ENCODE measurements around the gene BICD2.

BICD2 gene

GRCh38 chr9:92685022-92685421, 79.6 kb downstream of the BICD2 start:
- Histone ChIP-seq H3K4me1 (ENCODE audit: control insufficient read depth in 2 of 2, insufficient read depth in 1 of 2, low read depth in 1 of 2, low read length in 2 of 2) (peaks cover 0 to 2% of the 10 kb centered on the region in 2 donors), H3K4me3 (ENCODE audit: low read length in 2 of 2) (no peak overlapping the region), H3K9me3 (replicated peaks in 1 of 2; ENCODE audit: control insufficient read depth in 2 of 2, insufficient read depth in 1 of 2, low read depth in 1 of 2, low read length in 2 of 2) (peaks cover 0 to 2% of the 10 kb centered on the region in 2 donors), H2AFZ (ENCODE audit: low read length) (no peak overlapping the region), H2AK5ac (ENCODE audit: low read depth, low read length) (no peak overlapping the region), H3K27me3 (ENCODE audit: control insufficient read depth in 3 of 3, insufficient read depth in 3 of 3, low read depth in 1 of 3, low read length in 3 of 3) (no peaks in the 10 kb centered on the region), H3K9ac (ENCODE audit: low read depth, low read length, poor library complexity) (no peak overlapping the region), H2BK120ac (ENCODE audit: low read depth, low read length) (no peak overlapping the region), H3K4me2 (ENCODE audit: insufficient read depth, low read length, poor library complexity, severe bottlenecking) (no peak overlapping the region), H3K4ac (ENCODE audit: low read length) (no peak overlapping the region), H3K14ac (ENCODE audit: low read length) (no peak overlapping the region), H3K36me3 (replicated peaks in 1 of 2; ENCODE audit: control insufficient read depth in 2 of 2, insufficient read depth in 2 of 2, low read length in 2 of 2) (no peaks in the 10 kb centered on the region), H3K23ac (ENCODE audit: low read depth, low read length, poor library complexity) (no peak overlapping the region), H3K18ac (ENCODE audit: low read length) (no peak overlapping the region), H3K27ac (replicated peaks; ENCODE audit: low read length) (no peak overlapping the region), H3K79me1 (ENCODE audit: low read depth, low read length) (no peaks in the 10 kb centered on the region), H4K91ac (ENCODE audit: low read depth, low read length, poor library complexity) (no peak overlapping the region), H2BK5ac (ENCODE audit: low read length) (no peak overlapping the region), H4K8ac (ENCODE audit: low read depth, low read length) (no peak overlapping the region), H2BK12ac (ENCODE audit: low read length) (no peak overlapping the region), H2BK15ac (ENCODE audit: low read length) (no peak overlapping the region)
- no peak for DNase-seq (ENCODE audit: low spot score)
- no CpG with 5 or more reads among the region's 5 CpGs for WGBS, 2 donors (ENCODE audit: extremely low coverage in 2 of 2, insufficient read length in 2 of 2, insufficient replicate concordance in 1 of 2)

- H3K18ac ChIP-seq (ENCODE audit: low read length): no peak overlapping the region
- H2BK12ac ChIP-seq (ENCODE audit: low read length): no peak overlapping the region
- no peak overlapping the region for H3K23ac ChIP-seq (ENCODE audit: low read depth, low read length, poor library complexity)
- H3K27me3 ChIP-seq (ENCODE audit: control insufficient read depth in 3 of 3, insufficient read depth in 3 of 3, low read depth in 1 of 3, low read length in 3 of 3): no peaks in the 10 kb centered on the region
- H4K91ac ChIP-seq (ENCODE audit: low read depth, low read length, poor library complexity): no peak overlapping the region
- H2BK120ac ChIP-seq (ENCODE audit: low read depth, low read length): no peak overlapping the region
- no peak for DNase-seq (ENCODE audit: low spot score)
- H2AK5ac ChIP-seq (ENCODE audit: low read depth, low read length): no peak overlapping the region
- no peak overlapping the region for H3K14ac ChIP-seq (ENCODE audit: low read length)
- H3K36me3 ChIP-seq (replicated peaks in 1 of 2; ENCODE audit: control insufficient read depth in 2 of 2, insufficient read depth in 2 of 2, low read length in 2 of 2): no peaks in the 10 kb centered on the region
- H2BK15ac ChIP-seq (ENCODE audit: low read length): no peak overlapping the region
- no peak overlapping the region for H4K8ac ChIP-seq (ENCODE audit: low read depth, low read length)
- H2BK5ac ChIP-seq (ENCODE audit: low read length): no peak overlapping the region
- H3K4me3 ChIP-seq (ENCODE audit: low read length in 2 of 2): no peak overlapping the region
- H3K79me1 ChIP-seq (ENCODE audit: low read depth, low read length): no peaks in the 10 kb centered on the region
- no peak overlapping the region for H3K4me2 ChIP-seq (ENCODE audit: insufficient read depth, low read length, poor library complexity, severe bottlenecking)
- H2AFZ ChIP-seq (ENCODE audit: low read length): no peak overlapping the region
- H3K4me1 ChIP-seq (ENCODE audit: control insufficient read depth in 2 of 2, insufficient read depth in 1 of 2, low read depth in 1 of 2, low read length in 2 of 2): peaks cover 0 to 2% of the 10 kb centered on the region in 2 donors
- no peaks in the 10 kb centered on the region for H3K9me3 ChIP-seq (replicated peaks in 1 of 2; ENCODE audit: control insufficient read depth in 2 of 2, insufficient read depth in 1 of 2, low read depth in 1 of 2, low read length in 2 of 2)
- H3K9ac ChIP-seq (ENCODE audit: low read depth, low read length, poor library complexity): no peak overlapping the region
- H3K27ac ChIP-seq (replicated peaks; ENCODE audit: low read length): no peak overlapping the region
- H3K4ac ChIP-seq (ENCODE audit: low read length): no peak overlapping the region
- no CpG with 5 or more reads among the region's 8 CpGs for WGBS, 2 donors (ENCODE audit: extremely low coverage in 2 of 2, insufficient read length in 2 of 2, insufficient replicate concordance in 1 of 2)
These were observed 82.4 kb downstream of the BICD2 start for GRCh38 chr9:92682269-92682668.

- no peak overlapping the region for H3K9ac ChIP-seq (ENCODE audit: low read depth, low read length, poor library complexity)
- WGBS, 2 donors (ENCODE audit: extremely low coverage in 2 of 2, insufficient read length in 2 of 2, insufficient replicate concordance in 1 of 2): no CpG with 5 or more reads among the region's 12 CpGs
These were observed 84.2 kb downstream of the BICD2 start for GRCh38 chr9:92680166-92681119.

GRCh38 chr9:92679413-92680165, 85.0 kb downstream of the BICD2 start:
- no CpG with 5 or more reads among the region's 14 CpGs for WGBS, 2 donors (ENCODE audit: extremely low coverage in 2 of 2, insufficient read length in 2 of 2, insufficient replicate concordance in 1 of 2)
- Histone ChIP-seq H3K4me1 (ENCODE audit: control insufficient read depth in 2 of 2, insufficient read depth in 1 of 2, low read depth in 1 of 2, low read length in 2 of 2) (peaks cover 0 to 2% of the 10 kb centered on the region in 2 donors), H3K27me3 (ENCODE audit: control insufficient read depth in 3 of 3, insufficient read depth in 3 of 3, low read depth in 1 of 3, low read length in 3 of 3) (no peaks in the 10 kb centered on the region), H2AFZ (ENCODE audit: low read length) (no peak overlapping the region), H2AK5ac (ENCODE audit: low read depth, low read length) (no peak overlapping the region), H2BK12ac (ENCODE audit: low read length) (no peak overlapping the region), H4K8ac (ENCODE audit: low read depth, low read length) (no peak overlapping the region), H2BK120ac (ENCODE audit: low read depth, low read length) (no peak overlapping the region), H3K4me3 (ENCODE audit: low read length in 2 of 2) (no peak overlapping the region), H2BK5ac (ENCODE audit: low read length) (no peak overlapping the region), H3K27ac (replicated peaks; ENCODE audit: low read length) (no peak overlapping the region), H3K4ac (ENCODE audit: low read length) (no peak overlapping the region), H3K79me1 (ENCODE audit: low read depth, low read length) (no peaks in the 10 kb centered on the region), H3K36me3 (replicated peaks in 1 of 2; ENCODE audit: control insufficient read depth in 2 of 2, insufficient read depth in 2 of 2, low read length in 2 of 2) (no peaks in the 10 kb centered on the region), H3K4me2 (ENCODE audit: insufficient read depth, low read length, poor library complexity, severe bottlenecking) (no peak overlapping the region), H3K18ac (ENCODE audit: low read length) (peak overlapping the region; percentile 5), H3K9me3 (replicated peaks in 1 of 2; ENCODE audit: control insufficient read depth in 2 of 2, insufficient read depth in 1 of 2, low read depth in 1 of 2, low read length in 2 of 2) (no peaks in the 10 kb centered on the region), H3K23ac (ENCODE audit: low read depth, low read length, poor library complexity) (no peak overlapping the region), H2BK15ac (ENCODE audit: low read length) (no peak overlapping the region), H4K91ac (ENCODE audit: low read depth, low read length, poor library complexity) (no peak overlapping the region), H3K9ac (ENCODE audit: low read depth, low read length, poor library complexity) (no peak overlapping the region), H3K14ac (ENCODE audit: low read length) (no peak overlapping the region)
- DNase-seq (ENCODE audit: low spot score): no peak

More at GRCh38 chr9:92680166-92681119, 84.2 kb downstream of the BICD2 start:
- Histone ChIP-seq H3K14ac (ENCODE audit: low read length) (no peak overlapping the region), H3K4ac (ENCODE audit: low read length) (no peak overlapping the region), H4K91ac (ENCODE audit: low read depth, low read length, poor library complexity) (no peak overlapping the region), H3K36me3 (replicated peaks in 1 of 2; ENCODE audit: control insufficient read depth in 2 of 2, insufficient read depth in 2 of 2, low read length in 2 of 2) (no peaks in the 10 kb centered on the region), H2BK12ac (ENCODE audit: low read length) (no peak overlapping the region), H2AK5ac (ENCODE audit: low read depth, low read length) (peak overlapping the region; percentile 32), H2BK120ac (ENCODE audit: low read depth, low read length) (no peak overlapping the region), H3K4me3 (ENCODE audit: low read length in 2 of 2) (no peak overlapping the region), H3K4me1 (ENCODE audit: control insufficient read depth in 2 of 2, insufficient read depth in 1 of 2, low read depth in 1 of 2, low read length in 2 of 2) (peaks cover 0 to 2% of the 10 kb centered on the region in 2 donors), H3K23ac (ENCODE audit: low read depth, low read length, poor library complexity) (no peak overlapping the region), H3K4me2 (ENCODE audit: insufficient read depth, low read length, poor library complexity, severe bottlenecking) (no peak overlapping the region), H3K9me3 (replicated peaks in 1 of 2; ENCODE audit: control insufficient read depth in 2 of 2, insufficient read depth in 1 of 2, low read depth in 1 of 2, low read length in 2 of 2) (no peaks in the 10 kb centered on the region), H4K8ac (ENCODE audit: low read depth, low read length) (no peak overlapping the region), H3K27ac (replicated peaks; ENCODE audit: low read length) (no peak overlapping the region), H2BK5ac (ENCODE audit: low read length) (peak overlapping the region; percentile 30), H2AFZ (ENCODE audit: low read length) (no peak overlapping the region), H2BK15ac (ENCODE audit: low read length) (no peak overlapping the region), H3K79me1 (ENCODE audit: low read depth, low read length) (no peaks in the 10 kb centered on the region), H3K27me3 (ENCODE audit: control insufficient read depth in 3 of 3, insufficient read depth in 3 of 3, low read depth in 1 of 3, low read length in 3 of 3) (no peaks in the 10 kb centered on the region), H3K18ac (ENCODE audit: low read length) (peak overlapping the region; percentile 5)
- no peak for DNase-seq (ENCODE audit: low spot score)

Measured in neuronal stem cell (in vitro differentiated cells).